PC-9 (cell line): Measurements from ENCODE around the gene GALNT7. TPM values are rescaled to one million over a fixed set of nuclear protein-coding genes. Genes with fewer than 3 reads are reported as not detected.

ENCODE experiments used
- BruUV-seq: library from RNA; stranded (reverse); fragments of 400-500 nt; replicated peaks from 2 replicates; lab custom pipeline; 2021; lab: Mats Ljungman, UMichigan
- CTCF ChIA-PET: fragments of 300-600 bp; sonication (Branson Sonifier 250); formaldehyde crosslinking; loops from one replicate; lab custom pipeline; 2022; ENCODE audit warnings: antibody characterized with exemption; lab: Charles Lee
- POLR2A ChIA-PET: fragments of 300-600 bp; sonication (Branson Sonifier 250); formaldehyde crosslinking; loops from one replicate; lab custom pipeline; 2022; ENCODE audit warnings: antibody characterized with exemption; ENCODE audit not compliant: unreplicated experiment; lab: Charles Lee
- DNase-seq, 2 experiments: peaks; one replicate each; pipeline versions ENCODE4 v3.0.0 to v3.0.0-alpha.2; 2015 to 2022; ENCODE audit warnings: mixed read lengths in 1 of 2
- H2AFZ ChIP-seq: fragments of 200-600 bp; sonication (generic); 2 replicates; pipeline ENCODE4 v1.8.1; 2017; ENCODE audit warnings: antibody characterized with exemption
- H3F3A ChIP-seq: fragments of 200-600 bp; sonication (generic); 2 replicates; pipeline ENCODE4 v1.8.1; 2017; ENCODE audit warnings: antibody characterized with exemption, mild to moderate bottlenecking, low read depth; ENCODE audit not compliant: insufficient read depth
- H3K27ac ChIP-seq: fragments of 200-600 bp; sonication (generic); 2 replicates; pipeline ENCODE4 v1.6.1; 2016; ENCODE audit warnings: mixed run types
- H3K27me3 ChIP-seq: fragments of 200-600 bp; sonication (generic); 2 replicates; pipeline ENCODE4 v1.6.1; 2016; ENCODE audit warnings: low read depth, mixed run types; ENCODE audit not compliant: insufficient read depth
- H3K36me3 ChIP-seq: fragments of 200-600 bp; sonication (generic); 2 replicates; pipeline ENCODE4 v1.6.1; 2016; ENCODE audit warnings: low read depth, mixed run types
- H3K4me1 ChIP-seq: fragments of 200-600 bp; sonication (generic); replicated peaks from 2 replicates; pipeline ENCODE4 v1.6.1; 2016; ENCODE audit warnings: mixed run types; ENCODE audit not compliant: insufficient read depth
- H3K4me2 ChIP-seq: fragments of 200-600 bp; sonication (generic); 2 replicates; pipeline ENCODE4 v1.6.1; 2017; ENCODE audit warnings: mixed run types
- H3K4me3 ChIP-seq: fragments of 200-600 bp; sonication (generic); 2 replicates; pipeline ENCODE4 v1.6.1; 2016; ENCODE audit warnings: mixed run types
- H3K79me2 ChIP-seq: fragments of 200-600 bp; sonication (generic); 2 replicates; pipeline ENCODE4 v1.6.1; 2017; ENCODE audit warnings: low read depth, mixed run types
- H3K9me2 ChIP-seq: fragments of 200-600 bp; sonication (generic); 2 replicates; pipeline ENCODE4 v1.8.1; 2017; ENCODE audit warnings: mild to moderate bottlenecking; ENCODE audit not compliant: insufficient read depth
- H3K9me3 ChIP-seq: fragments of 200-600 bp; sonication (generic); 2 replicates; pipeline ENCODE4 v1.8.1; 2016; ENCODE audit warnings: low read depth; ENCODE audit not compliant: insufficient read depth
- H4K20me1 ChIP-seq: fragments of 200-600 bp; sonication (generic); 2 replicates; pipeline ENCODE4 v1.8.1; 2017; ENCODE audit not compliant: insufficient read depth
- CTCF ChIP-seq: fragments of 200-600 bp; sonication (generic); conservative IDR thresholded peaks from 2 replicates; pipeline ENCODE4 v1.6.1; 2017; ENCODE audit warnings: mixed run types, antibody characterized with exemption, mild to moderate bottlenecking, moderate library complexity
- EZH2 ChIP-seq: fragments of 200-600 bp; sonication (generic); IDR thresholded peaks from 2 replicates; pipeline ENCODE4 v1.8.0; 2017; ENCODE audit warnings: antibody characterized with exemption, low read depth
- intact Hi-C: fragments of 100-400 bp; cut with micrococcal nuclease; formaldehyde crosslinking; loops from one replicate; pipeline ENCODE4 v1.10.0; 2022; ENCODE audit not compliant: unreplicated experiment
- total RNA-seq: library from RNA; stranded (reverse); gene quantifications from 2 replicates; pipeline ENCODE4 v1.2.3, GENCODE V29; 2021

The GALNT7 gene
- total RNA-seq, 1 experiment from 2014 or later, result 57.2 TPM

GRCh38 chr4:173194157-173194556 lies 25.5 kb downstream of the GALNT7 start:
- no peak overlapping the region for H2AFZ ChIP-seq
- no peak for TF ChIP-seq CTCF
- no peak for TF ChIP-seq EZH2
- H3K4me1 ChIP-seq, result peaks cover 26% of the 10 kb centered on the region
- H3K27me3 ChIP-seq, result no peaks in the 10 kb centered on the region
- no peak overlapping the region for H3K4me2 ChIP-seq
- POLR2A ChIA-PET, result no interaction called here
- H4K20me1 ChIP-seq, result no peaks in the 10 kb centered on the region
- H3K27ac ChIP-seq, result no peak overlapping the region
- H3K9me3 ChIP-seq, result no peaks in the 10 kb centered on the region
- intact Hi-C loops, result no loop called here
- H3K4me3 ChIP-seq, result no peak overlapping the region
- H3K9me2 ChIP-seq, result no peaks in the 10 kb centered on the region
- no peaks in the 10 kb centered on the region for H3K36me3 ChIP-seq
- CTCF ChIA-PET, result no interaction called here
- peaks cover 70% of the 10 kb centered on the region for H3K79me2 ChIP-seq
- no TSS peak for BruUV-seq
- H3F3A ChIP-seq, result peaks cover 17% of the 10 kb centered on the region; the same call in 1 of the 2 replicates
- DNase-seq, result no peak

- DNase-seq, result no peak
- Histone ChIP-seq H3K9me2 (no peaks in the 10 kb centered on the region), H2AFZ (no peak overlapping the region), H3K27me3 (no peaks in the 10 kb centered on the region), H3K4me1 (peaks cover 26% of the 10 kb centered on the region), H3K9me3 (no peaks in the 10 kb centered on the region), H3K27ac (no peak overlapping the region), H3K4me3 (no peak overlapping the region), H4K20me1 (no peaks in the 10 kb centered on the region), H3K4me2 (no peak overlapping the region), H3F3A (peaks cover 17% of the 10 kb centered on the region; the same call in 1 of the 2 replicates), H3K79me2 (peaks cover 65% of the 10 kb centered on the region), H3K36me3 (no peaks in the 10 kb centered on the region)
- no peak for TF ChIP-seq CTCF
- no peak for TF ChIP-seq EZH2
- no TSS peak for BruUV-seq
- ChIA-PET POLR2A (no interaction called here), CTCF (no interaction called here)
- intact Hi-C loops, result loop anchor here (1.0 kb wide), 1 partner anchor 14 kb away; no protein-coding TSS in a partner anchor
Observed at GRCh38 chr4:173195109-173195508, 26.5 kb downstream of the GALNT7 start.

GRCh38 chr4:173199553-173199952 lies 30.9 kb downstream of the GALNT7 start:
- intact Hi-C loops, result no loop called here
- H3K4me1 ChIP-seq, result no peaks in the 10 kb centered on the region
- no peaks in the 10 kb centered on the region for H3K36me3 ChIP-seq
- no peaks in the 10 kb centered on the region for H3K27me3 ChIP-seq
- CTCF ChIA-PET, result no interaction called here
- no peak overlapping the region for H3K4me2 ChIP-seq
- H3K27ac ChIP-seq, result no peak overlapping the region
- H2AFZ ChIP-seq, result no peak overlapping the region
- POLR2A ChIA-PET, result interaction anchor here (0.7 kb wide), 1 partner anchor 1080 kb away, joined by 3 read pairs; no protein-coding TSS in a partner anchor
- H3F3A ChIP-seq, result no peaks in the 10 kb centered on the region
- H3K79me2 ChIP-seq, result peaks cover 37% of the 10 kb centered on the region
- no peaks in the 10 kb centered on the region for H4K20me1 ChIP-seq
- DNase-seq, result no peak
- no peaks in the 10 kb centered on the region; the same call in 1 of the 2 replicates for H3K9me3 ChIP-seq
- no peak overlapping the region for H3K4me3 ChIP-seq
- TF ChIP-seq CTCF, result no peak
- no peak for TF ChIP-seq EZH2
- no peaks in the 10 kb centered on the region for H3K9me2 ChIP-seq
- no TSS peak for BruUV-seq
